ENCODE data around the gene KCNQ2. TPM values are rescaled to one million over a fixed set of nuclear protein-coding genes. Genes with fewer than 3 reads are reported as not detected.
A peak's percentile ranks its signal among the peaks of the same experiment; 100 is the strongest.

Gene KCNQ2
- polyA plus RNA-seq, 3 donors, result not detected

- H3K27ac ChIP-seq (ENCODE audit: low read depth in 1 of 2, low read length in 2 of 2), result no peak overlapping the region
- 100% methylated on average over 2 of the region's 3 CpGs for WGBS (ENCODE audit: insufficient coverage)
- H2AFZ ChIP-seq (ENCODE audit: insufficient read depth, low read depth, low read length, poor library complexity, severe bottlenecking), result no peak overlapping the region
- Mint-ChIP-seq H3K36me3 (no peaks in the 10 kb centered on the region), H3K4me1 (peaks cover 8% of the 10 kb centered on the region), H3K9me3 (peaks cover 6 to 29% (median 22%) of the 10 kb centered on the region in 7 donors), H3K27ac (no peak overlapping the region), H3K4me3 (peak overlapping the region in 1 of 2 donors; percentile 73), H3K27me3 (ENCODE audit: low read depth in 3 of 3) (peaks cover 27 to 71% (median 34%) of the 10 kb centered on the region in 3 donors)
- H3K9ac ChIP-seq (ENCODE audit: insufficient read depth, low read length, poor library complexity, severe bottlenecking), result no peak overlapping the region
- no peaks in the 10 kb centered on the region for H4K20me1 ChIP-seq (ENCODE audit: insufficient read depth, low read length)
- H3K9me3 ChIP-seq (replicated peaks in 1 of 2; ENCODE audit: control insufficient read depth in 1 of 2, insufficient read depth in 1 of 2, low read length in 2 of 2), result peaks cover 7 to 13% of the 10 kb centered on the region in 2 donors
- no peaks in the 10 kb centered on the region for H3K36me3 ChIP-seq (replicated peaks in 1 of 2; ENCODE audit: control insufficient read depth in 1 of 2, insufficient read depth in 2 of 2, low read length in 2 of 2)
- no peak overlapping the region for H3K4me3 ChIP-seq (replicated peaks in 1 of 3; ENCODE audit: low read depth in 2 of 3, low read length in 3 of 3)
- peaks cover 0 to 4% of the 10 kb centered on the region in 2 donors for H3K4me1 ChIP-seq (ENCODE audit: control insufficient read depth in 1 of 2, insufficient read depth in 2 of 2, low read length in 2 of 2)
- H3K79me2 ChIP-seq (ENCODE audit: insufficient read depth, low read length), result no peaks in the 10 kb centered on the region
- peaks cover 0 to 11% of the 10 kb centered on the region in 2 donors for H3K27me3 ChIP-seq (ENCODE audit: control insufficient read depth in 2 of 2, insufficient read depth in 2 of 2, low read length in 2 of 2)
- no peak for DNase-seq
- no peak overlapping the region for H3K4me2 ChIP-seq (replicated peaks; ENCODE audit: extremely low read depth, low read length, poor library complexity, severe bottlenecking)
- intact Hi-C loops (cut with micrococcal nuclease), result no loop called here
- no peak for TF ChIP-seq CTCF (IDR thresholded peaks at IDR 0.05)
These were observed 40.8 kb upstream of the KCNQ2 start for GRCh38 chr20:63513207-63513606.

- no peaks in the 10 kb centered on the region for H3K36me3 Mint-ChIP-seq
- H3K9me3 Mint-ChIP-seq, result peaks cover 16 to 36% (median 30%) of the 10 kb centered on the region in 7 donors
- H3K4me3 ChIP-seq (replicated peaks in 1 of 3; ENCODE audit: low read depth in 2 of 3, low read length in 3 of 3), result no peak overlapping the region
- H3K4me2 ChIP-seq (replicated peaks; ENCODE audit: extremely low read depth, low read length, poor library complexity, severe bottlenecking), result no peak overlapping the region
- TF ChIP-seq CTCF (IDR thresholded peaks at IDR 0.05), result no peak
- H3K27me3 ChIP-seq (ENCODE audit: control insufficient read depth in 2 of 2, insufficient read depth in 2 of 2, low read length in 2 of 2), result peaks cover 0 to 17% of the 10 kb centered on the region in 2 donors
- H3K27me3 Mint-ChIP-seq (ENCODE audit: low read depth in 3 of 3), result peaks cover 27 to 58% (median 32%) of the 10 kb centered on the region in 3 donors
- no peak overlapping the region for H3K27ac ChIP-seq (ENCODE audit: low read depth in 1 of 2, low read length in 2 of 2)
- no peaks in the 10 kb centered on the region for H4K20me1 ChIP-seq (ENCODE audit: insufficient read depth, low read length)
- H3K79me2 ChIP-seq (ENCODE audit: insufficient read depth, low read length), result no peaks in the 10 kb centered on the region
- no peak overlapping the region for H3K27ac Mint-ChIP-seq
- peaks cover 0 to 4% of the 10 kb centered on the region in 2 donors for H3K4me1 ChIP-seq (ENCODE audit: control insufficient read depth in 1 of 2, insufficient read depth in 2 of 2, low read length in 2 of 2)
- intact Hi-C loops (cut with micrococcal nuclease), result no loop called here
- DNase-seq, result no peak
- peak overlapping the region; percentile 31 to 49 for H3K4me3 Mint-ChIP-seq
- no peaks in the 10 kb centered on the region for H3K36me3 ChIP-seq (replicated peaks in 1 of 2; ENCODE audit: control insufficient read depth in 1 of 2, insufficient read depth in 2 of 2, low read length in 2 of 2)
- no peak overlapping the region for H2AFZ ChIP-seq (ENCODE audit: insufficient read depth, low read depth, low read length, poor library complexity, severe bottlenecking)
- no peak overlapping the region for H3K9ac ChIP-seq (ENCODE audit: insufficient read depth, low read length, poor library complexity, severe bottlenecking)
- H3K9me3 ChIP-seq (replicated peaks in 1 of 2; ENCODE audit: control insufficient read depth in 1 of 2, insufficient read depth in 1 of 2, low read length in 2 of 2), result peaks cover 18 to 26% of the 10 kb centered on the region in 2 donors
- H3K4me1 Mint-ChIP-seq, result peaks cover 5% of the 10 kb centered on the region
- 37% methylated on average over 4 of the region's 9 CpGs for WGBS (ENCODE audit: insufficient coverage)
These were observed 36.7 kb upstream of the KCNQ2 start for GRCh38 chr20:63509088-63509564.
